Measurements from ENCODE around the gene ZBTB1. TPM values are rescaled to one million over a fixed set of nuclear protein-coding genes. Genes with fewer than 3 reads are reported as not detected.

The ZBTB1 gene, protein sequence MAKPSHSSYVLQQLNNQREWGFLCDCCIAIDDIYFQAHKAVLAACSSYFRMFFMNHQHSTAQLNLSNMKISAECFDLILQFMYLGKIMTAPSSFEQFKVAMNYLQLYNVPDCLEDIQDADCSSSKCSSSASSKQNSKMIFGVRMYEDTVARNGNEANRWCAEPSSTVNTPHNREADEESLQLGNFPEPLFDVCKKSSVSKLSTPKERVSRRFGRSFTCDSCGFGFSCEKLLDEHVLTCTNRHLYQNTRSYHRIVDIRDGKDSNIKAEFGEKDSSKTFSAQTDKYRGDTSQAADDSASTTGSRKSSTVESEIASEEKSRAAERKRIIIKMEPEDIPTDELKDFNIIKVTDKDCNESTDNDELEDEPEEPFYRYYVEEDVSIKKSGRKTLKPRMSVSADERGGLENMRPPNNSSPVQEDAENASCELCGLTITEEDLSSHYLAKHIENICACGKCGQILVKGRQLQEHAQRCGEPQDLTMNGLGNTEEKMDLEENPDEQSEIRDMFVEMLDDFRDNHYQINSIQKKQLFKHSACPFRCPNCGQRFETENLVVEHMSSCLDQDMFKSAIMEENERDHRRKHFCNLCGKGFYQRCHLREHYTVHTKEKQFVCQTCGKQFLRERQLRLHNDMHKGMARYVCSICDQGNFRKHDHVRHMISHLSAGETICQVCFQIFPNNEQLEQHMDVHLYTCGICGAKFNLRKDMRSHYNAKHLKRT
- total RNA-seq = 64.9 and 75.0 TPM in 2 replicates

DNA sequence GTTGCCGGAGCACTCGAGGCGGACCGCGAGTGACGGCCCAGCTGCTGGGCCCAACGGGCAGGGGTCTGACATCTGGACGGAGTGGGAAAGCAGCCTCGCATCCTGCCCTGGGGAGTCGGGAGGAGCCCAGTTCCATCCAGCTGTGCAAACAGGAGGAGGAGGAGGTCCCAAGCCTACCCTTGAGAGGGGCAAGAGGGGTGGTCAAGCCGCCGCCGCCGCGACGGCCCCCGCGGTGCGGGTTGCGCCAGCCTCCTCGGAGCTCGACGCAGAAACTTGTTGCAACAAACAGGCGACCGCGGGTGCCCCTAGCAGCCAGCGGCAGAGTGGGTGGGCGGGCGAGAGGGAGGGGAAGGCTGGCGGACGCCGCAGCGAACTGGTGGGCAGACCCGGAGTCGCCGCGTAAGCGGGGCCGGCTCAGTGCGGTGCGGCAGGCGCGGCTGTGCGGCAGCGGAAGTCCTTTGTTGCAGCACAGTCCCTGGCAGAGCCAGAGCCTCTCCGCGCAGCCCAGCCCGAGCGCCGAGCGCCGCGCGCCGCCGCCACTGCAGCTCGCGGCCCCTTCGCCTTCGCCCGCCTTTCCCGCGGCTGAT lies at the start of gene ZBTB1:
Gene ZBTB1, plus strand, starts transcription at position 461 of the 587 bp plus-strand sequence. CDS start 16,735 bp downstream, outside the sequence.

DNA sequence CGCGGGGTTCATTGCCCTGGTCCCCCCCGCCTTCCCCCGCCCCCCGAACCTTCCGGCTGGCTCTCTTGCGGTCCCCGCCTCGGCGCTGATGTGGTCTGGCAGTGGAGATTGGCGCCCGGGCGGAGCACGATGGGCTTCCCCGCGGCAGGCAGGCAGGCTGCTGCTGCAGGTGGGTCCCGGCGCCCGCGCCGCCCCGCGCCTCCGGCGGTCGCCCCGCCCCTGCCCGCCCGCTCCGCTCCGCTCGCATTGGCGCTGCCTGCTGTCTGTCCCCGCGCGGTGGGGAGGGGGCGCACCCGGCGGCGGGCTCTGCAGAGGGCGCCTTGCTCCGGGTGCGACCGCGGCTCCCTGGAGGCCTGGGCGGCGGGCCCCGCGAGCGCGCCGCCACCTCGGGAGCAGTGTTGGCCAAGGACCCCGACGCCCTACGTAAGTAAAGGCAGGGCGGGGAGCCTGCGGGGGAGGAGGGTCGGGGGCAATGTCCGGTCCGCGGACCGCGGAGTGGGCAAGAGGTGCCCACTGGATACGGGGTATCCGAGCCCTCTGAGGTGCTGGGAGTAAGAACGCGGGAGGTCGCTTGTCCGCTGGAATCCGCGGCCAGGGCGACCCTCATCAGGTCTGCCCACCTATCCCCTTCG lies 39.3 kb upstream of the ZBTB1 start, which contains the start of gene AKAP5:
Gene AKAP5, plus strand, starts transcription at position 309 of the 632 bp plus-strand sequence. CDS start 2,896 bp downstream, outside the sequence.

DNA sequence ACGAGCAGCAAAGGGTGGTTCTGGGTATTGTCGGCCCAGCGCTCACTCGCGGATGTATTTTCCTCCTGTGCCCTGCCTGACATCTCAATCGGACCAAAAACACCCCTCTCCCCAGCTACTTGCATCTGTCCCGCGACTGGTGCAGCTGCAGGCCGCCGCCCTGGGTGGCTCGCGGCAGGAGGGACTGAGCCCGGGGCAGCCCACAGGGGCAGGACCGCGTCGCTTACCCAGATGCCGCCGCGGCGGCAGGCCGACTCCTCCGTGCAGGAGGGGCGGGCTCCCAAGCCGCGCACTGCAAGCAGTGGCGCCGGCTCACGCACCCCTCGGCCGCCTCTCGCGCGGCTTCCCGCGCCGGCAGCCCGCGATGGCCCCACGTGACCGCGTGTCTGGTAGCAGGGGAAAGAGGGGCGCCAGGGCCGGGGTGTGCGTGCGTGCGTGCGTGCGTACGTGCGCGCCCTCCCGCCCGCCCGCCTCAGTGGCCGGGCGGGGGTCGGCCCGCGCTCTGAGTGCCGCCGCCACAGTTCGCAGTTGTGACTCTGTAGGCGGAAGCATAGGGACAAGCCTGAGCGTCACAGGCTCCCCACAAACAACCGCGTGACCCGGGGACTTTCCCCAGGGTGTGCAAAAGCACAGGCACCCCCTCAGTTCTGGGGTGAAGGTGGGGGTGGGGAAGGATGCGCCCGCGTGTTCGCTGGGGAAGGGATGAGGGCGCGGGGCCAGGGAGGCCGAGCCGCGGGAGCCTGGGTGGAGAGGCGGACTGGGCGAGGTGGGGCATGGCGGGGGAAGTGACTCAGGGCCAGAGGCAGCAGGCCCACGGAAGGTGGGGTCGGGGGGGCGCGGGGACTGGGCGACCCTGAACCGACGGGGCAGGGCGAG lies 898 bp upstream of the ZBTB1 start, which contains the start of gene ZBTB25:
Gene ZBTB25, minus strand, starts transcription at position 405 of the 876 bp plus-strand sequence. CDS start 13,305 bp downstream, outside the sequence.

DNA sequence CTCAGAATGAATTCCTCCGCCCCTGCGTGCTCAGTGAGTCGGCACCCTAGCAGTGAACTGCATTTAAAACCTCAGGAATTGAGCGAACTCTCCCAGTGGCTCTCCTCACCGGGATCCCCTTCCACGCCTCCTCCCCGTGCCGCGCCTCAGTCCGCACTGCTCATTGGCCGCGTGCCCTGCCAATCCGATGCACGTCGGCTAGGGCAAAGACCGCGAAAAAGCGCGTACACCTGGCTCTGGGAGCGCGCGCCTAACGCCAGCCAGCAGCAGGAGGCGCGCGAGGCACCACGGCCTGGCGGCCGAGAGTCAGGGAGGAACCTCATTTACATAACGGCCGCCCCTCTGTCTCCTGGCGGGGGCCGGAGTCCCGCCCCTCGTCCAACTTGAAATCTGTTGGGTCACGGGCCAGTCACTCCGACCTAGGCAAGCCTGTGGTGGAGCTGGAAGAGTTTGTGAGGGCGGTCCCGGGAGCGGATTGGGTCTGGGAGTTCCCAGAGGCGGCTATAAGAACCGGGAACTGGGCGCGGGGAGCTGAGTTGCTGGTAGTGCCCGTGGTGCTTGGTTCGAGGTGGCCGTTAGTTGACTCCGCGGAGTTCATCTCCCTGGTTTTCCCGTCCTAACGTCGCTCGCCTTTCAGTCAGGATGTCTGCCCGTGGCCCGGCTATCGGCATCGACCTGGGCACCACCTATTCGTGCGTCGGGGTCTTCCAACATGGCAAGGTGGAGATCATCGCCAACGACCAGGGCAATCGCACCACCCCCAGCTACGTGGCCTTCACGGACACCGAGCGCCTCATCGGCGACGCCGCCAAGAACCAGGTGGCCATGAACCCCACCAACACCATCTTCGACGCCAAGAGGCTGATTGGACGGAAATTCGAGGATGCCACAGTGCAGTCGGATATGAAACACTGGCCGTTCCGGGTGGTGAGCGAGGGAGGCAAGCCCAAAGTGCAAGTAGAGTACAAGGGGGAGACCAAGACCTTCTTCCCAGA lies 35.9 kb downstream of the ZBTB1 start, which contains the start of gene HSPA2:
Gene HSPA2, plus strand, starts transcription at position 534 of the 995 bp plus-strand sequence. Its CDS starts 109 bp downstream, at position 643.

DNA sequence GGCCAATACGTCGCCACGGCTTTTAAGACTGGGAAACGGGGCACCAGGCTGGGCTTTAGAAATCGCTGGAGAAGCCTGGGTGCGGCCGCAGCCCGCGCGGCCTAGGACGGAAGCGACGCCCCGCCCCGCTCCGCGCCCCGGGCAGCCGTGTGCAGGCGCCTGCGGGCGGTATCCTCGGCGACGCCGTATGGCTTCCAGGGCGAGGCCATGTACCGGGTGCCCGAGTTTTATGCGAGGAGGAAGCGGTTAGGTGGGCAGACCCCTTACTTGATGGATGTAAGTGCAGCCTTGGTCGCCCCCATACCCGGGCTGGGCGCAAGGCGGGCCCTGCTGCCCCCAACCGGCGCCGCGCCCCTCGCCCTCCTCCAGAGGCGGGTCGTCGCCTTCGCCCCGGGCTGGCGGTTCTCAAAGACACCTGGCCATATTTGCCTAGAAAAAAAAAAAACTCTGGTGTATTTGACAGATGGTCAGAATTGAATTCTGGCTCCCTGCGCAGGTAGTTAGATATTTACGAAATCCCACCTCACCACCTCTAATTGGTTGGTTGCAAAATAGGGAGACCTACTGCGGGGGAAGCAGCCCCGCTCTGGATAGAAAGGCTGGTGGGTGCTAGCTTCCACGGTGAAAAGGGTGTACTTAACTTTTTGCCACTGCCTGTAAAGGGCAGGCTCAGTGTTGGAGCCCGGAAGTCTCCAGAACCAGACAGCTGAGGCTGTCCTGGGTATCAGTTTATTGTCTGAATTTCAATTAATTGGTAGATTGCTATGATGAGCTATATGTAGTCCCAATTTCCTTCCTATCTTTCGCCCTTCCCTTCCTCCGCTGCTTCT lies 45.4 kb downstream of the ZBTB1 start, which contains the start of gene PPP1R36:
Gene PPP1R36, plus strand, starts transcription at position 171 of the 830 bp plus-strand sequence. Its CDS starts 37 bp downstream, at position 208.

Small RNA genes within 50 kb of the gene (small RNA-seq; reads per million reads assigned to genes)
- not detected for gene AL049869.4

Other genes with a start within 250 kb of the ZBTB1 start
- 0.11 and 0.13 TPM in 2 replicates for gene ESR2, start 210.4 kb upstream of the ZBTB1 start, total RNA-seq
- gene MTHFD1, start 116.4 kb upstream of the ZBTB1 start, total RNA-seq = 32.7 and 39.5 TPM in 2 replicates
- 0.32 and 0.39 TPM in 2 replicates for gene AKAP5, start 39.3 kb upstream of the ZBTB1 start, total RNA-seq
- 12.0 and 13.3 TPM in 2 replicates for gene ZBTB25, start 932 bp upstream of the ZBTB1 start, total RNA-seq
- 11.5 and 13.6 TPM in 2 replicates for gene HSPA2, start 36.0 kb downstream of the ZBTB1 start, total RNA-seq
- gene PPP1R36, start 45.2 kb downstream of the ZBTB1 start, total RNA-seq = 1.3 and 2.4 TPM in 2 replicates
- 15.5 and 16.8 TPM in 2 replicates for gene PLEKHG3, start 199.7 kb downstream of the ZBTB1 start, total RNA-seq

All from articular chondrocyte of knee joint (primary cell).